Endothelial cell of umbilical vein (primary cell): ENCODE data around the gene ABCB10. TPM values are rescaled to one million over a fixed set of nuclear protein-coding genes. Genes with fewer than 3 reads are reported as not detected.
A peak's percentile ranks its signal among the peaks of the same experiment; 100 is the strongest.

Experiments
- BruUV-seq: library from RNA; stranded (reverse); fragments of 400-500 nt; replicated peaks from 2 replicates; lab custom pipeline; 2021; lab: Mats Ljungman, UMichigan
- CTCF ChIA-PET: fragments of 300-600, 350-600 bp; sonication (Branson Sonifier 250); formaldehyde crosslinking; loops from one replicate; lab custom pipeline; 2021; ENCODE audit warnings: antibody characterized with exemption, inconsistent platforms; lab: Charles Lee
- POLR2A ChIA-PET: fragments of 300-600, 350-600 bp; sonication (Branson Sonifier 250); formaldehyde crosslinking; loops from one replicate; lab custom pipeline; 2021; ENCODE audit warnings: antibody characterized with exemption, inconsistent platforms; lab: Charles Lee
- DNase-seq: peaks from one replicate; pipeline ENCODE4 v3.0.0-alpha.2; 2011; ENCODE audit warnings: low read depth, low spot score
- FAIRE-seq: peaks from 2 replicates; lab custom pipeline; 2011; peaks lifted over from hg19 to GRCh38; lab: Jason Lieb, UNC
- H2AFZ ChIP-seq: 2 replicates; pipeline ENCODE4 v1.6.0; 2012; ENCODE audit warnings: low read depth, low read length, control low read depth, inconsistent platforms
- H3K27ac ChIP-seq: 2 replicates; pipeline ENCODE4 v1.5.1; 2011; ENCODE audit warnings: low read depth, mild to moderate bottlenecking, control low read depth, low read length, moderate library complexity; ENCODE audit not compliant: insufficient read depth
- H3K27me3 ChIP-seq, 2 experiments: 2 replicates each; pipeline versions ENCODE4 v1.6.0 to v1.6.1; 2011; ENCODE audit warnings: low read length in 2 of 2, mixed read lengths in 1 of 2; ENCODE audit not compliant: control insufficient read depth in 2 of 2, insufficient read depth in 2 of 2
- H3K36me3 ChIP-seq, 2 experiments: 2 replicates in 1 of 2; 3 replicates in 1 of 2; pipeline ENCODE4 v1.5.1; 2011; ENCODE audit warnings: low read length in 2 of 2, mild to moderate bottlenecking in 1 of 2, moderate library complexity in 1 of 2; ENCODE audit not compliant: control insufficient read depth in 2 of 2, insufficient read depth in 2 of 2; ENCODE audit errors: extremely low read depth in 1 of 2
- H3K4me1 ChIP-seq: 3 replicates; pipeline ENCODE4 v1.5.1; 2011; ENCODE audit warnings: mild to moderate bottlenecking, low read length; ENCODE audit not compliant: control insufficient read depth, insufficient read depth; ENCODE audit errors: extremely low read depth
- H3K4me2 ChIP-seq: 2 replicates; pipeline ENCODE4 v1.6.1; 2011; ENCODE audit warnings: low read length, control low read depth, mixed read lengths; ENCODE audit not compliant: insufficient read depth
- H3K4me3 ChIP-seq, 3 experiments: fragments of 200-600 bp in 1 of 3; sonication (generic), shearing (Covaris generic) in 1 of 3; replicated peaks in 1 of 3; 2 replicates each; pipeline ENCODE4 v1.5.1; 2011 to 2016; ENCODE audit warnings: control low read depth in 3 of 3, low read length in 3 of 3, mild to moderate bottlenecking in 2 of 3, inconsistent platforms in 1 of 3, low read depth in 1 of 3, moderate library complexity in 1 of 3; ENCODE audit not compliant: insufficient read depth in 1 of 3
- H3K79me2 ChIP-seq: 2 replicates; pipeline ENCODE4 v1.6.0; 2012; ENCODE audit warnings: low read length, inconsistent platforms; ENCODE audit not compliant: control insufficient read depth, insufficient read depth
- H3K9ac ChIP-seq: replicated peaks from 2 replicates; pipeline ENCODE3; 2011; ENCODE audit warnings: low read length, control low read depth; ENCODE audit not compliant: insufficient read depth; ENCODE audit errors: extremely low read depth
- H3K9me1 ChIP-seq: replicated peaks from 3 replicates; pipeline ENCODE4 v1.6.0; 2011; ENCODE audit warnings: mild to moderate bottlenecking, low read length; ENCODE audit not compliant: control insufficient read depth, insufficient read depth; ENCODE audit errors: extremely low read depth
- H3K9me3 ChIP-seq: replicated peaks from 2 replicates; pipeline ENCODE4 v1.5.1; 2012; ENCODE audit warnings: low read length, inconsistent platforms; ENCODE audit not compliant: control insufficient read depth, insufficient read depth
- H4K20me1 ChIP-seq: replicated peaks from 2 replicates; pipeline ENCODE3; 2011; ENCODE audit warnings: mild to moderate bottlenecking, low read length; ENCODE audit not compliant: control insufficient read depth, insufficient read depth; ENCODE audit errors: extremely low read depth
- EZH2 ChIP-seq: IDR thresholded peaks from 2 replicates; pipeline ENCODE4 v1.6.1; 2012; ENCODE audit warnings: borderline replicate concordance, low read depth, mild to moderate bottlenecking, moderate library complexity, low read length, inconsistent platforms; ENCODE audit not compliant: severe bottlenecking
- GATA2 ChIP-seq: IDR thresholded peaks from 2 replicates; pipeline ENCODE4 v1.7.0; 2011; ENCODE audit warnings: low read depth, mild to moderate bottlenecking, moderate library complexity, mixed read lengths, low read length; ENCODE audit not compliant: insufficient read length, insufficient read depth
- dilution Hi-C: fragments of 300-500 bp; cut with MboI; formaldehyde crosslinking; loops from one replicate; pipeline ENCODE4 v1.15.0; 2019; ENCODE audit warnings: low sequenced_read_pairs; ENCODE audit not compliant: extremely low pct_ligation_motif_present
- intact Hi-C: fragments of 100-400 bp; cut with micrococcal nuclease; formaldehyde crosslinking; loops from one replicate; pipeline ENCODE4 v1.10.0; 2022
- polyA plus RNA-seq, 4 experiments: library from polyadenylated mRNA; depleted of rRNA in 3 of 4; stranded (reverse) in 3 of 4; unstranded in 1 of 4; fragments of >200 nt; gene quantifications; 2 replicates each; pipeline versions ENCODE4 v1.2.1 to v1.2.3, GENCODE V29; 2011 to 2012; ENCODE audit warnings: missing spikeins in 1 of 4
- total RNA-seq: library from RNA; stranded (reverse); gene quantifications from 2 replicates; pipeline ENCODE4 v1.2.3, GENCODE V29; 2021
- TF ChIP-seq, protein P1 (sequence below), 2 donors: IDR thresholded peaks; 1 replicate in 1 of 2; 2 replicates in 1 of 2; pipeline ENCODE4 v1.5.1; 2011; ENCODE audit warnings: low read length in 2 of 2, mild to moderate bottlenecking in 2 of 2, moderate library complexity in 2 of 2, control low read depth in 1 of 2, inconsistent platforms in 1 of 2, low read depth in 1 of 2; ENCODE audit not compliant: insufficient read depth in 1 of 2; ENCODE audit errors: extremely low read depth in 1 of 2

The ABCB10 gene
- total and polyA plus RNA-seq, 2 donors (not counting 3 experiments of a cell fraction or from before 2014, with no cell fraction given), result 6.0 to 19.4 TPM

- no peak for DNase-seq
- Histone ChIP-seq H3K79me2 (no peaks in the 10 kb centered on the region), H3K9ac (no peak overlapping the region), H2AFZ (peak overlapping the region; percentile 34), H3K4me1 (peaks cover 6% of the 10 kb centered on the region), H3K27me3 (no peaks in the 10 kb centered on the region), H3K27ac (no peak overlapping the region), H3K4me3 (no peak overlapping the region), H3K9me3 (no peaks in the 10 kb centered on the region), H3K4me2 (peak overlapping the region; percentile 46), H3K36me3 (no peaks in the 10 kb centered on the region), H4K20me1 (no peaks in the 10 kb centered on the region), H3K9me1 (no peaks in the 10 kb centered on the region)
- POLR2A ChIA-PET, result interaction anchor here (0.5 to 1.3 kb wide), 2 partner anchors 20 to 57 kb away, joined by 3 to 6 read pairs; partner anchors contain the start of gene ABCB10
- no peak for FAIRE-seq
- peak; percentile 18 for TF ChIP-seq GATA2
- no peak for TF ChIP-seq EZH2
- TF ChIP-seq, protein P1, sequence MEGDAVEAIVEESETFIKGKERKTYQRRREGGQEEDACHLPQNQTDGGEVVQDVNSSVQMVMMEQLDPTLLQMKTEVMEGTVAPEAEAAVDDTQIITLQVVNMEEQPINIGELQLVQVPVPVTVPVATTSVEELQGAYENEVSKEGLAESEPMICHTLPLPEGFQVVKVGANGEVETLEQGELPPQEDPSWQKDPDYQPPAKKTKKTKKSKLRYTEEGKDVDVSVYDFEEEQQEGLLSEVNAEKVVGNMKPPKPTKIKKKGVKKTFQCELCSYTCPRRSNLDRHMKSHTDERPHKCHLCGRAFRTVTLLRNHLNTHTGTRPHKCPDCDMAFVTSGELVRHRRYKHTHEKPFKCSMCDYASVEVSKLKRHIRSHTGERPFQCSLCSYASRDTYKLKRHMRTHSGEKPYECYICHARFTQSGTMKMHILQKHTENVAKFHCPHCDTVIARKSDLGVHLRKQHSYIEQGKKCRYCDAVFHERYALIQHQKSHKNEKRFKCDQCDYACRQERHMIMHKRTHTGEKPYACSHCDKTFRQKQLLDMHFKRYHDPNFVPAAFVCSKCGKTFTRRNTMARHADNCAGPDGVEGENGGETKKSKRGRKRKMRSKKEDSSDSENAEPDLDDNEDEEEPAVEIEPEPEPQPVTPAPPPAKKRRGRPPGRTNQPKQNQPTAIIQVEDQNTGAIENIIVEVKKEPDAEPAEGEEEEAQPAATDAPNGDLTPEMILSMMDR (IDR thresholded peaks at IDR 0.05; ENCODE audit: extremely low read depth in 1 of 2, insufficient read depth in 1 of 2, low read depth in 1 of 2, low read length in 2 of 2), result no peak
- BruUV-seq, result no TSS peak
- intact Hi-C loops, result no loop called here
- dilution Hi-C loops, result no loop called here
- CTCF ChIA-PET, result interaction anchor here (0.7 to 1.8 kb wide), 8 partner anchors 20 to 636 kb away, joined by 3 to 17 read pairs (median 4); partner anchors contain the start of gene ABCB10
Observed at GRCh38 chr1:229578168-229579058, 19.9 kb upstream of the ABCB10 start.
